H1 (cell line): ENCODE results near the gene PHF14. TPM values are rescaled to one million over a fixed set of nuclear protein-coding genes. Genes with fewer than 3 reads are reported as not detected.

ENCODE experiments used
- CTCF ChIA-PET: fragments of 300-600 bp; sonication (Branson Sonifier 250); formaldehyde crosslinking; loops from one replicate; lab custom pipeline; 2021; ENCODE audit not compliant: partially characterized antibody; lab: Charles Lee
- POLR2A ChIA-PET: fragments of 300-600 bp; sonication (Branson Sonifier 250); formaldehyde crosslinking; loops from one replicate; lab custom pipeline; 2021; ENCODE audit warnings: inconsistent platforms; ENCODE audit not compliant: partially characterized antibody; lab: Charles Lee
- DNase-seq, 2 experiments: peaks; one replicate each; pipeline versions ENCODE4 v3.0.0 to v3.0.0-alpha.2; 2010 to 2022; ENCODE audit warnings: low spot score in 2 of 2, low read depth in 1 of 2, mixed read lengths in 1 of 2
- FAIRE-seq: peaks from 2 replicates; lab custom pipeline; 2011; peaks lifted over from hg19 to GRCh38; lab: Jason Lieb, UNC
- H2AFZ ChIP-seq: 2 replicates; pipeline ENCODE4 v1.8.1; 2012; ENCODE audit warnings: low read length, inconsistent platforms
- H2AK5ac ChIP-seq: 2 replicates; pipeline ENCODE4 v1.6.1; 2013; ENCODE audit warnings: low read depth, low read length
- H2BK120ac ChIP-seq: replicated peaks from 2 replicates; pipeline ENCODE3; 2013; ENCODE audit warnings: low read depth, low read length, inconsistent platforms
- H2BK12ac ChIP-seq: 2 replicates; pipeline ENCODE4 v1.6.1; 2013; ENCODE audit warnings: low read depth, low read length
- H2BK15ac ChIP-seq: 2 replicates; pipeline ENCODE4 v1.6.1; 2013; ENCODE audit warnings: low read length
- H2BK20ac ChIP-seq: 2 replicates; pipeline ENCODE4 v1.6.1; 2013; ENCODE audit warnings: low read length
- H2BK5ac ChIP-seq: 2 replicates; pipeline ENCODE4 v1.6.1; 2013; ENCODE audit warnings: low read depth, low read length
- H3K14ac ChIP-seq: 2 replicates; pipeline ENCODE4 v1.6.1; 2013; ENCODE audit warnings: inconsistent platforms; ENCODE audit not compliant: insufficient read length
- H3K18ac ChIP-seq: 2 replicates; pipeline ENCODE4 v1.6.1; 2013; ENCODE audit warnings: low read length; ENCODE audit errors: extremely low read depth
- H3K23ac ChIP-seq: 2 replicates; pipeline ENCODE4 v1.6.1; 2013; ENCODE audit warnings: inconsistent platforms; ENCODE audit not compliant: insufficient read length
- H3K23me2 ChIP-seq: 2 replicates; pipeline ENCODE4 v1.6.1; 2013; ENCODE audit warnings: low read depth, low read length
- H3K27ac ChIP-seq: 2 replicates; pipeline ENCODE4 v1.6.1; 2011; ENCODE audit warnings: low read depth, low read length, inconsistent platforms
- H3K27me3 ChIP-seq, 4 experiments: replicated peaks in 1 of 4; 1 replicate in 1 of 4; 2 replicates in 3 of 4; pipeline versions ENCODE4 v1.6.1 to v1.8.1; 2011 to 2013; ENCODE audit warnings: low read length in 3 of 4, mild to moderate bottlenecking in 3 of 4, inconsistent platforms in 2 of 4, mixed read lengths in 2 of 4, moderate library complexity in 1 of 4; ENCODE audit not compliant: control insufficient read depth in 3 of 4, insufficient read depth in 3 of 4; ENCODE audit errors: extremely low read depth in 1 of 4
- H3K36me3 ChIP-seq, 4 experiments: 2 replicates each; pipeline versions ENCODE4 v1.6.1 to v1.8.1; 2011 to 2013; ENCODE audit warnings: mild to moderate bottlenecking in 4 of 4, low read length in 3 of 4, moderate library complexity in 2 of 4, control low read depth in 1 of 4, inconsistent platforms in 1 of 4; ENCODE audit not compliant: insufficient read depth in 4 of 4, control insufficient read depth in 2 of 4
- H3K4ac ChIP-seq: replicated peaks from 2 replicates; pipeline ENCODE3; 2013; ENCODE audit warnings: low read length, low read depth, mixed read lengths, inconsistent platforms; ENCODE audit not compliant: insufficient read length
- H3K4me1 ChIP-seq, 4 experiments: replicated peaks in 1 of 4; 1 replicate in 1 of 4; 2 replicates in 3 of 4; pipeline versions ENCODE4 v1.6.1 to v1.8.1; 2011 to 2013; ENCODE audit warnings: low read length in 3 of 4, inconsistent platforms in 2 of 4, mixed read lengths in 1 of 4; ENCODE audit not compliant: insufficient read depth in 4 of 4, control insufficient read depth in 3 of 4
- H3K4me2 ChIP-seq, 2 experiments: 2 replicates each; pipeline versions ENCODE4 v1.6.1 to v1.8.1; 2011 to 2013; ENCODE audit warnings: low read depth in 2 of 2, low read length in 2 of 2, control low read depth in 1 of 2, inconsistent platforms in 1 of 2, mild to moderate bottlenecking in 1 of 2; ENCODE audit not compliant: insufficient read depth in 1 of 2
- H3K4me3 ChIP-seq, 4 experiments: fragments of 200-600, 300-600 bp in 1 of 4; sonication (generic), shearing (Covaris generic), sonication (Bioruptor Twin) in 1 of 4; 2 replicates each; pipeline versions ENCODE4 v1.5.1 to v1.8.1; 2011 to 2016; ENCODE audit warnings: low read length in 4 of 4, low read depth in 3 of 4, control low read depth in 2 of 4, inconsistent platforms in 2 of 4, mild to moderate bottlenecking in 2 of 4, mixed read lengths in 1 of 4, moderate library complexity in 1 of 4; ENCODE audit not compliant: insufficient read depth in 2 of 4; ENCODE audit errors: extremely low read depth in 1 of 4
- H3K56ac ChIP-seq: replicated peaks from 2 replicates; pipeline ENCODE3; 2013; ENCODE audit warnings: low read depth, mild to moderate bottlenecking, mixed read lengths, low read length, inconsistent platforms; ENCODE audit not compliant: insufficient read length
- H3K79me1 ChIP-seq: 2 replicates; pipeline ENCODE4 v1.6.1; 2013; ENCODE audit warnings: low read depth, low read length, control low read depth
- H3K79me2 ChIP-seq, 2 experiments: 2 replicates each; pipeline versions ENCODE4 v1.6.1 to v1.8.1; 2012 to 2013; ENCODE audit warnings: low read length in 2 of 2, mild to moderate bottlenecking in 2 of 2, inconsistent platforms in 1 of 2; ENCODE audit not compliant: insufficient read depth in 2 of 2, control insufficient read depth in 1 of 2
- H3K9ac ChIP-seq, 4 experiments: replicated peaks in 1 of 4; 1 replicate in 1 of 4; 2 replicates in 3 of 4; pipeline versions ENCODE4 v1.6.1 to v1.8.1; 2011 to 2013; ENCODE audit warnings: low read depth in 3 of 4, low read length in 3 of 4, control low read depth in 2 of 4, mild to moderate bottlenecking in 2 of 4, moderate library complexity in 2 of 4, inconsistent platforms in 1 of 4; ENCODE audit errors: extremely low read depth in 1 of 4
- H3K9me3 ChIP-seq, 2 experiments: 2 replicates each; pipeline versions ENCODE4 v1.6.1 to v1.8.1; 2012 to 2013; ENCODE audit warnings: mild to moderate bottlenecking in 2 of 2, moderate library complexity in 2 of 2, control low read depth in 1 of 2, inconsistent platforms in 1 of 2, low read depth in 1 of 2, low read length in 1 of 2, mixed read lengths in 1 of 2; ENCODE audit not compliant: insufficient read depth in 2 of 2
- H4K20me1 ChIP-seq, 2 experiments: replicated peaks in 1 of 2; 2 replicates each; pipeline versions ENCODE3 to v1.8.1; 2011 to 2013; ENCODE audit warnings: inconsistent platforms in 2 of 2, low read length in 2 of 2, mild to moderate bottlenecking in 1 of 2; ENCODE audit not compliant: insufficient read depth in 2 of 2, control insufficient read depth in 1 of 2
- H4K5ac ChIP-seq: 2 replicates; pipeline ENCODE4 v1.6.1; 2013; ENCODE audit warnings: low read length, low read depth, mixed read lengths, inconsistent platforms; ENCODE audit not compliant: insufficient read length
- H4K8ac ChIP-seq: 2 replicates; pipeline ENCODE4 v1.8.0; 2013; ENCODE audit warnings: mild to moderate bottlenecking, moderate library complexity, low read length, inconsistent platforms; ENCODE audit not compliant: insufficient read depth; ENCODE audit errors: extremely low read depth
- H4K91ac ChIP-seq: replicated peaks from 2 replicates; pipeline ENCODE3; 2013; ENCODE audit warnings: low read length, mixed read lengths, inconsistent platforms; ENCODE audit not compliant: insufficient read length
- BRCA1 ChIP-seq: IDR thresholded peaks from 2 replicates; pipeline ENCODE4 v1.6.1; 2012; ENCODE audit warnings: low read depth, low read length, improper control_type of control experiment
- GABPA ChIP-seq: IDR thresholded peaks from 2 replicates; pipeline ENCODE4 v1.6.1; 2011; ENCODE audit warnings: mild to moderate bottlenecking, low read length, moderate library complexity, borderline replicate concordance; ENCODE audit not compliant: insufficient read depth
- JUN ChIP-seq: IDR thresholded peaks from 2 replicates; pipeline ENCODE4 v1.6.1; 2011; ENCODE audit warnings: low read depth, mild to moderate bottlenecking, improper control_type of control experiment, low read length
- JUND ChIP-seq: IDR thresholded peaks from 2 replicates; pipeline ENCODE4 v1.6.1; 2011; ENCODE audit warnings: mild to moderate bottlenecking, improper control_type of control experiment, low read length
- POLR2A ChIP-seq, 2 experiments: IDR thresholded peaks; 1 replicate in 1 of 2; 2 replicates in 1 of 2; pipeline ENCODE4 v1.6.1; 2011; ENCODE audit warnings: low read depth in 2 of 2, low read length in 2 of 2, mild to moderate bottlenecking in 2 of 2; ENCODE audit errors: control extremely low read depth in 1 of 2
- POLR2AphosphoS5 ChIP-seq: IDR thresholded peaks from 2 replicates; pipeline ENCODE4 v1.6.1; 2011; ENCODE audit warnings: low read depth, low read length
- RAD21 ChIP-seq, 2 experiments: IDR thresholded peaks in 1 of 2; conservative IDR thresholded peaks in 1 of 2; 2 replicates each; pipeline ENCODE4 v1.6.1; 2011; ENCODE audit warnings: low read depth in 2 of 2, low read length in 2 of 2, improper control_type of control experiment in 1 of 2, inconsistent platforms in 1 of 2, mild to moderate bottlenecking in 1 of 2, moderate library complexity in 1 of 2
- RNF2 ChIP-seq: fragments of 200-900, 300-1000 bp; sonication (generic); IDR thresholded peaks from 2 replicates; pipeline ENCODE4 v1.7.1; 2016; ENCODE audit warnings: borderline replicate concordance, low read depth, mild to moderate bottlenecking, antibody characterized with exemption, low read length; ENCODE audit not compliant: poor library complexity, severe bottlenecking; ENCODE audit errors: missing control alignments
- SIN3A ChIP-seq, 2 experiments: IDR thresholded peaks in 1 of 2; conservative IDR thresholded peaks in 1 of 2; 2 replicates each; pipeline ENCODE4 v1.6.1; 2011 to 2012; ENCODE audit warnings: low read length in 2 of 2, improper control_type of control experiment in 1 of 2, low read depth in 1 of 2, mild to moderate bottlenecking in 1 of 2
- SIRT6 ChIP-seq: IDR thresholded peaks from one replicate; pipeline ENCODE4 v1.7.1; 2012; ENCODE audit warnings: low read length, inconsistent platforms
- WGBS, 2 experiments: shearing (Covaris generic) in 1 of 2; methylation state at CpG; one replicate each; pipeline versions ENCODE4 v1.1.6 to v1.1.7; 2013 to 2015; ENCODE audit warnings: low lambda C conversion rate in 2 of 2, mixed read lengths in 2 of 2, inconsistent platforms in 1 of 2, low coverage in 1 of 2, missing lambda C conversion rate in 1 of 2; ENCODE audit not compliant: insufficient replicate concordance in 2 of 2, insufficient coverage in 1 of 2, insufficient read length in 1 of 2; ENCODE audit errors: extremely low coverage in 1 of 2, missing lambda C conversion rate in 1 of 2; 5-methylcytosine and 5-hydroxymethylcytosine counted together
- polyA plus RNA-seq, 7 experiments: library from polyadenylated mRNA; depleted of rRNA in 3 of 7; stranded (reverse) in 5 of 7; unstranded in 2 of 7; fragments of >200 nt in 5 of 7; fragments of 200-250 nt in 2 of 7; gene quantifications; 1 replicate in 5 of 7; 2 replicates in 1 of 7; 4 replicates in 1 of 7; pipeline versions ENCODE4 v1.2.1 to v1.2.3, GENCODE V29; 2011 to 2013; ENCODE audit warnings: missing spikeins in 2 of 7, mixed read lengths in 2 of 7
- total RNA-seq: library from RNA; stranded (reverse); fragmentation: NEBNext Ultra II Directional; extraction: Animal tissue kit (Norgen Biotek cat#: 25700); gene quantifications from 2 replicates; pipeline ENCODE4 v1.2.1, GENCODE V29; 2021

The PHF14 gene
- total and polyA plus RNA-seq, 2 of the 8 experiments (the other 6 are each of a cell fraction or from before 2014, with no cell fraction given): 17.9 to 70.6 TPM

DNA sequence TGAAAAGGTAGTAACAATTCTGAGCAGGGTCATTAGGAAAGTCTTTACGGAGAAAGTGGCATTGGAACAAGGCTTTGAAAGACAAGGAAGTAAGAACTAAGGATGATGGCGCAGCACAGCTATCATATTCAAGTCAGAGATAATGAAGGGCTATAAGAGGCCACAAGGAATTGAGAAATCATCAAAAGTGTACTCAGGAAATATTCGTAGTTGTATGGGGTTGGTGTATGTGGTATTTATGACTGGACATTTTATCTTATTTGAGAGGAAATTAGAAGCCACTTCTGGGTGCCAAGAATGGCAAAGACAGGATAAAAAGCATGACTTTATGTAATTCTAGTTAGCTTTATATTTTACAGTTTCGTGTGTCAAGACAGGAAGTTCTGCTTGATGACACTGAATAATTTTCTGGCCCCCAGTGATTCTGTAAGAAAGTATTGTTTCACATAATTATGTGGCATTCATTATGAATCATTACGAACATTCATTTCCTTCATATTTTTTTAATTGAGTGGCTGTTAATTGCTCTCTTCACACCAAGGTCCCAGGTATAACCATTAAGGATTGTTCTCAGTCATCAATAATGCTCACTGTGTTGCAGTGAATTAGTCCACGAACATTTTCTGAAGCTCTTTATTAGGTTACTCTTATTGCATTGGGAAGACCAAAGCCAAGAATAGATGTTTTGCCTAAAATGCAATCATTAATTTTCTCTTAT lies 244.3 kb downstream of the PHF14 start:
- FAIRE-seq: no peak

More for the DNA sequence above, 244.3 kb downstream of the PHF14 start:
- Histone ChIP-seq H2BK15ac (no peak overlapping the region), H4K91ac (no peak overlapping the region), H2BK20ac (no peak overlapping the region), H3K4me3 (no peak overlapping the region), H4K8ac (no peak overlapping the region), H3K36me3 (no peaks in the 10 kb centered on the region), H2BK120ac (no peak overlapping the region), H2AK5ac (no peak overlapping the region), H2BK12ac (no peak overlapping the region), H3K23me2 (no peaks in the 10 kb centered on the region), H3K27me3 (peaks cover 0 to 1% (median 0%) of the 10 kb centered on the region in 4 experiments; a peak in 1 of 7 replicates), H2BK5ac (no peak overlapping the region), H3K18ac (no peak overlapping the region), H4K5ac (no peak overlapping the region), H3K56ac (no peak overlapping the region), H3K4me2 (no peak overlapping the region), H4K20me1 (no peaks in the 10 kb centered on the region), H3K4ac (no peak overlapping the region), H2AFZ (no peak overlapping the region), H3K4me1 (peaks cover 0 to 3% (median 0%) of the 10 kb centered on the region in 4 experiments; a peak in 1 of 7 replicates), H3K14ac (no peak overlapping the region), H3K9me3 (peaks cover 0 to 3% of the 10 kb centered on the region in 2 experiments; a peak in 1 of 4 replicates), H3K79me1 (no peaks in the 10 kb centered on the region), H3K27ac (no peak overlapping the region), H3K23ac (no peak overlapping the region), H3K79me2 (no peaks in the 10 kb centered on the region), H3K9ac (no peak overlapping the region)
- TF ChIP-seq POLR2AphosphoS5 (no peak), RAD21 (IDR thresholded peaks at IDR 0.05 in 1 of 2, conservative IDR thresholded peaks at IDR 0.05 in 1 of 2; ENCODE audit: low read depth in 2 of 2, low read length in 2 of 2) (no peak), SIRT6 (no peak), SIN3A (conservative IDR thresholded peaks at IDR 0.05 in 1 of 2, IDR thresholded peaks at IDR 0.05 in 1 of 2; ENCODE audit: low read depth in 1 of 2, low read length in 2 of 2) (no peak), JUN (no peak), POLR2A (IDR thresholded peaks at IDR 0.05; ENCODE audit: control extremely low read depth in 1 of 2, low read depth in 2 of 2, low read length in 2 of 2) (no peak), RNF2 (no peak), GABPA (no peak), BRCA1 (no peak), JUND (no peak)
- WGBS, 2 experiments: 90% methylated on average over 6 of the region's 6 CpGs; no CpG with 5 or more reads in 1 of the 2 experiments
- ChIA-PET POLR2A (no interaction called here), CTCF (interaction anchor here (0.6 kb wide), 1 partner anchor 25 kb away, joined by 3 read pairs; no protein-coding TSS in a partner anchor)
- DNase-seq: no peak
